BLaER1 treated with 17β-estradiol and CSF1 and Interleukin-3, amounts not matched to agents 10 nM and 100 nM (cell line): Measurements from ENCODE around the gene GRIN2C.

Experiments used
- H3K27ac ChIP-seq, 11 experiments: shearing (Covaris generic); formaldehyde crosslinking; 2 replicates each; pipeline ENCODE4 v1.8.1; 2022
- H3K27me3 ChIP-seq, 11 experiments: shearing (Covaris generic); formaldehyde crosslinking; 2 replicates each; pipeline ENCODE4 v1.8.1; 2022
- H3K36me3 ChIP-seq, 11 experiments: shearing (Covaris generic); formaldehyde crosslinking; 2 replicates each; pipeline ENCODE4 v1.8.1; 2022
- H3K4me1 ChIP-seq, 10 experiments: shearing (Covaris generic); formaldehyde crosslinking; 2 replicates each; pipeline ENCODE4 v1.8.1; 2022
- H3K4me2 ChIP-seq, 11 experiments: shearing (Covaris generic); formaldehyde crosslinking; 2 replicates each; pipeline ENCODE4 v1.8.1; 2022
- H3K4me3 ChIP-seq, 10 experiments: shearing (Covaris generic); formaldehyde crosslinking; 2 replicates each; pipeline ENCODE4 v1.8.1; 2022
- H3K9ac ChIP-seq, 11 experiments: shearing (Covaris generic); formaldehyde crosslinking; 2 replicates each; pipeline ENCODE4 v1.8.1; 2022
- H3K9me3 ChIP-seq, 11 experiments: shearing (Covaris generic); formaldehyde crosslinking; replicated peaks in 1 of 11; 2 replicates each; pipeline ENCODE4 v1.8.1; 2022
- H4K20me1 ChIP-seq, 11 experiments: shearing (Covaris generic); formaldehyde crosslinking; 2 replicates each; pipeline ENCODE4 v1.8.1; 2022
- Cebpa-rat ChIP-seq, 11 experiments: shearing (Covaris generic); IDR thresholded peaks; 2 replicates each; pipeline ENCODE4 v1.8.1; 2022

Gene GRIN2C

DNA sequence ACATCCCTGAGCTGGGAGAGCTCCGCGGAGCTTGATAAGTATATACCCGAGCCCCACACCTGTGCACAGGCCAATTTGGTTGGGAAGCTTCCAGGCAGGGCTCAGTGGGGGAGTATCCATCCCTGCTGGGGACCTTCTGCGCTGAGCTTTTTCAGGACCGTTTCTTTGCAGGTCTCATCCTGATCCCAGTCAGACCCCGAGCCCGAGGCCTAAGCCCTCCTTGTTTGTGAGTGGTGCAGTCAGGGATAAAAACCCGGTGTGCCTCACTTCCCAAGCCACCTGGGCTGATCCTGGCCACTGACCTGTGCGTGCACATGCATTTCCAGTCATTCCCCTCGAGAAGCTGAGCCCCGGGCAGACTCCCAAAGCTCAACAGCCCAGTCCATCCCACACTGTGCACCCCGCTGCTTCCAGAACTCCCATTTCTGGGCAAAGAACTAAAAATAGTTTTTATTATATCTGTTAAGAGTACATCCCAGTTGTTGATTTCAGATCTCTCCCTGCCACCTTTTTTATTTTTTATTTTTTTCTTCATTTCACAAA lies 56.2 kb downstream of the GRIN2C start:
- TF ChIP-seq Cebpa-rat (IDR thresholded peaks at IDR 0.05), result no peak

GRCh38 chr17:74801896-74802295 lies 57.8 kb downstream of the GRIN2C start:
- H3K36me3 ChIP-seq, result peaks cover 18 to 98% (median 92%) of the 10 kb centered on the region in 11 experiments; a peak in 21 of 22 replicates
- H4K20me1 ChIP-seq, result peaks cover 12 to 98% (median 85%) of the 10 kb centered on the region in 11 experiments; a peak in 19 of 22 replicates
- no peak overlapping the region for H3K27ac ChIP-seq
- H3K4me2 ChIP-seq, result no peak overlapping the region
- no peak for TF ChIP-seq Cebpa-rat (IDR thresholded peaks at IDR 0.05)
- no peaks in the 10 kb centered on the region for H3K27me3 ChIP-seq
- H3K4me3 ChIP-seq, result no peak overlapping the region
- no peak overlapping the region for H3K9ac ChIP-seq
- peaks cover 0 to 40% (median 23%) of the 10 kb centered on the region in 10 experiments; a peak in 17 of 20 replicates for H3K4me1 ChIP-seq
- no peaks in the 10 kb centered on the region for H3K9me3 ChIP-seq

More for the DNA sequence above, 56.2 kb downstream of the GRIN2C start:
- H3K36me3 ChIP-seq, result peaks cover 13 to 98% (median 82%) of the 10 kb centered on the region in 11 experiments; a peak in 21 of 22 replicates
- H3K27me3 ChIP-seq, result no peaks in the 10 kb centered on the region
- no peak overlapping the region for H3K27ac ChIP-seq
- no peak overlapping the region for H3K9ac ChIP-seq
- peaks cover 12 to 98% (median 85%) of the 10 kb centered on the region in 11 experiments; a peak in 20 of 22 replicates for H4K20me1 ChIP-seq
- no peak overlapping the region for H3K4me2 ChIP-seq
- peaks cover 13 to 39% (median 22%) of the 10 kb centered on the region in 10 experiments for H3K4me1 ChIP-seq
- no peak overlapping the region for H3K4me3 ChIP-seq
- H3K9me3 ChIP-seq, result no peaks in the 10 kb centered on the region

- H3K4me1 ChIP-seq, result peaks cover 0 to 39% (median 23%) of the 10 kb centered on the region in 10 experiments; a peak in 17 of 20 replicates
- no peaks in the 10 kb centered on the region for H3K27me3 ChIP-seq
- no peak overlapping the region for H3K27ac ChIP-seq
- TF ChIP-seq Cebpa-rat (IDR thresholded peaks at IDR 0.05), result no peak
- no peaks in the 10 kb centered on the region for H3K9me3 ChIP-seq
- peaks cover 30 to 100% (median 98%) of the 10 kb centered on the region in 11 experiments for H3K36me3 ChIP-seq
- peaks cover 12 to 98% (median 86%) of the 10 kb centered on the region in 11 experiments; a peak in 19 of 22 replicates for H4K20me1 ChIP-seq
- no peak overlapping the region for H3K4me2 ChIP-seq
- no peak overlapping the region for H3K4me3 ChIP-seq
- no peak overlapping the region for H3K9ac ChIP-seq
Measured at GRCh38 chr17:74800531-74800930, 59.2 kb downstream of the GRIN2C start.

DNA sequence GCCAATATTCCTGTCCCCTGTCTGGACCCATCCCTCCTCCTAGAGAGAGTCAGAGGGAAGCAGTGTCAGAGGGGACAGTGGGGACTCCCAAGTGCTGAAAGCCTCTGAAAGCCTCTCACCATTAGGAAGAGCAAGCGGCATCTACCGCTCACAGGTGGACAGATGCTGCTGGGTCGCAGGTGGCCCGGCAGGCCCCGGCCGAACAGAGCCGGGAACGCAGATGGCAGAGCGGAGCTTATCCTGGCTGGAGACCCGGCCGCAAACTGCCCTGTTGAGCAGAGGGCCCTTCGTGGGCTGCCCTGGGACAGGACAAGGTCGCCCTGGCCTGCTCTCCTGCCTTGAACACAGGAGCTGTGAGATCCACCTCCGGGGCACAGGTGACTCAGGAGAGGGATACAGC lies 60.6 kb downstream of the GRIN2C start:
- H3K9ac ChIP-seq, result no peak overlapping the region
- peaks cover 44 to 100% (median 98%) of the 10 kb centered on the region in 11 experiments for H3K36me3 ChIP-seq
- no peak overlapping the region for H3K27ac ChIP-seq
- TF ChIP-seq Cebpa-rat (IDR thresholded peaks at IDR 0.05), result no peak
- H3K27me3 ChIP-seq, result no peaks in the 10 kb centered on the region
- no peaks in the 10 kb centered on the region for H3K9me3 ChIP-seq
- H3K4me3 ChIP-seq, result no peak overlapping the region
- peaks cover 0 to 26% (median 19%) of the 10 kb centered on the region in 10 experiments; a peak in 17 of 20 replicates for H3K4me1 ChIP-seq
- no peak overlapping the region for H3K4me2 ChIP-seq
- peaks cover 9 to 98% (median 78%) of the 10 kb centered on the region in 11 experiments; a peak in 19 of 22 replicates for H4K20me1 ChIP-seq

- Histone ChIP-seq H3K9me3 (no peaks in the 10 kb centered on the region), H3K9ac (peak overlapping the region in 1 of 11 experiments; percentile 11; a peak in 1 of 22 replicates), H3K36me3 (peaks cover 47 to 100% (median 99%) of the 10 kb centered on the region in 11 experiments), H3K4me1 (peaks cover 0 to 26% (median 19%) of the 10 kb centered on the region in 10 experiments; a peak in 17 of 20 replicates), H3K27ac (no peak overlapping the region), H4K20me1 (peaks cover 7 to 98% (median 77%) of the 10 kb centered on the region in 11 experiments; a peak in 19 of 22 replicates), H3K4me3 (no peak overlapping the region), H3K4me2 (peak overlapping the region in 7 of 11 experiments; percentile 6 to 45 (median 26); a peak in 10 of 22 replicates), H3K27me3 (no peaks in the 10 kb centered on the region)
- TF ChIP-seq Cebpa-rat (IDR thresholded peaks at IDR 0.05), result no peak
Measured at GRCh38 chr17:74798239-74798707, 61.4 kb downstream of the GRIN2C start.

DNA sequence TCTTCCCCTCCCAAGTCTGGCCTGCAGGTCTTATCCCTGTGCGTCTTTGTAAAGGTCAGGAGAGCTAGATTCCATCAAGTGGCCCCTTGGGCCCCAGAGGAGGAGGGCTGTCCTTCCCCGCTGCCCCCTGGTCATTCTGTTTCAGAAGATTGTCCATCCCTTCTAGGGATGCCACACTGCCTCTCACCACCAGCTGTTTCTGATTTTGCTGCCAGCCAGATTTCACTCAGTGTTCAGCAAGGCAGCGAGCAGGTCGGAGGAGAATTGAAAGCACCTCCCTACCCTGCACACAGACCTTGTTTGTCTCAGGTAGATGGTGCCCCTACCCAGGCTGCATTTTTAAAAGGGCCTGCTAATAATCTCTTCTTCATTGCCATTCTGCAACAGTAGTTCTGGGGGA lies 61.9 kb downstream of the GRIN2C start:
- Histone ChIP-seq H3K27ac (no peak overlapping the region), H3K27me3 (no peaks in the 10 kb centered on the region), H3K4me1 (peaks cover 0 to 26% (median 19%) of the 10 kb centered on the region in 10 experiments; a peak in 17 of 20 replicates), H3K36me3 (peaks cover 47 to 100% (median 99%) of the 10 kb centered on the region in 11 experiments), H4K20me1 (peaks cover 7 to 98% (median 77%) of the 10 kb centered on the region in 11 experiments; a peak in 18 of 22 replicates), H3K9ac (peak overlapping the region in 1 of 11 experiments; percentile 11; a peak in 1 of 22 replicates), H3K9me3 (no peaks in the 10 kb centered on the region), H3K4me3 (no peak overlapping the region), H3K4me2 (peak overlapping the region in 9 of 11 experiments; percentile 8 to 49 (median 26); a peak in 11 of 22 replicates)
- TF ChIP-seq Cebpa-rat (IDR thresholded peaks at IDR 0.05), result no peak

DNA sequence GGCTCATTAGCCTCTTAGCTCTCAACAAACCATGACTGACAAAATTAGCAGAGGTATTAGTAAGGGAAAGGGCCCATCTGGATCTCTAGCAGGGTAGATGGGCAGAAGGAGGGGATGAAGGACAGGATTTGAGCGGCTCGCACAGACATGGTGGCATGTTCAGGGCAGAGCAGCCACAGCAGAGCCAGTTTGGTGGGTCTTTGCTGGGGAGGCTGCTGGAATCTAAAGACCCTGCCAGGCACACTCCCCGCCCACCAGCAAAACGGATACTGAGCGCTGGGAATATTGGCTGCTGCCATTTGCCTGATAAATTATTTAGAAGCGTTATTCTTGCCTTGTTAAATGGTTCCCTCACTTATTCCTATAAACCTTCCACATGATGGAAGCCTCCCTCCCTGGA lies 62.8 kb downstream of the GRIN2C start:
- no peak for TF ChIP-seq Cebpa-rat (IDR thresholded peaks at IDR 0.05)
- no peak overlapping the region for H3K4me3 ChIP-seq
- H3K9ac ChIP-seq, result peak overlapping the region in 1 of 11 experiments; percentile 18; a peak in 1 of 22 replicates
- peaks cover 7 to 97% (median 72%) of the 10 kb centered on the region in 11 experiments; a peak in 18 of 22 replicates for H4K20me1 ChIP-seq
- H3K4me1 ChIP-seq, result peaks cover 0 to 26% (median 19%) of the 10 kb centered on the region in 10 experiments; a peak in 18 of 20 replicates
- no peaks in the 10 kb centered on the region for H3K9me3 ChIP-seq
- H3K27ac ChIP-seq, result no peak overlapping the region
- H3K4me2 ChIP-seq, result peak overlapping the region in 9 of 11 experiments; percentile 8 to 49 (median 26); a peak in 10 of 22 replicates
- no peaks in the 10 kb centered on the region for H3K27me3 ChIP-seq
- peaks cover 47 to 100% (median 97%) of the 10 kb centered on the region in 11 experiments for H3K36me3 ChIP-seq

DNA sequence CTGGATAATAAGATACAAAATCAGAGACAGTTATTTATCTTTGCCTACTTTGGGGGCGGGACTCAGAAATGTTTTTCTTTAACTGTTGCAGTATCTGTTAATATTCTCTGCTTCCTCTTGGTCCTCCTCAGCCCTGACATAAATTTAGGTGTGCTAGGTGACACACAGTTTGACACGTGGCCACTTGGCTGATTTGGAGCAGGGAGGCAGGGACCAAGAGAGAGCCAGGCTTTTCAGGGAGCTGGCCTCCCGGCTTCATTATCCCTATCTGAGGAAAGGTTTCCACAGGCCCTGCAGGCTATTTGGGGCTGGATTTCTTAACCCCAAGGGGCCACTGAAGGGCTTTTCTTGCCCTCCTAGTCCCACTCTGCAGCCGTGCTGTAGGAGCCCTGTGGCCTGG lies 63.5 kb downstream of the GRIN2C start:
- no peak overlapping the region for H3K4me3 ChIP-seq
- H4K20me1 ChIP-seq, result peaks cover 7 to 93% (median 66%) of the 10 kb centered on the region in 11 experiments; a peak in 18 of 22 replicates
- no peak overlapping the region for H3K27ac ChIP-seq
- no peak overlapping the region for H3K9ac ChIP-seq
- no peaks in the 10 kb centered on the region for H3K9me3 ChIP-seq
- no peaks in the 10 kb centered on the region for H3K27me3 ChIP-seq
- H3K36me3 ChIP-seq, result peaks cover 47 to 99% (median 91%) of the 10 kb centered on the region in 11 experiments
- no peak for TF ChIP-seq Cebpa-rat (IDR thresholded peaks at IDR 0.05)
- 0 out of 22 replicates have a peak overlapping the region, but pooled peaks of 1 of the 11 experiments have one; percentile 29 for H3K4me2 ChIP-seq
- H3K4me1 ChIP-seq, result peaks cover 6 to 31% (median 23%) of the 10 kb centered on the region in 10 experiments
